Fibroblast of skin of left biceps (primary cell): ENCODE results near the gene CIB4.
"Not testable (repeated sequence)": the region's sequence is repeated elsewhere in the genome, so short reads cannot be mapped to it uniquely, and the experiment has no call there.

Source experiments
- DNase-seq, 2 experiments: peaks; one replicate each; pipeline ENCODE4 v3.0.0-alpha.2; 2013; ENCODE audit warnings: low read depth in 2 of 2

CIB4 gene

DNA sequence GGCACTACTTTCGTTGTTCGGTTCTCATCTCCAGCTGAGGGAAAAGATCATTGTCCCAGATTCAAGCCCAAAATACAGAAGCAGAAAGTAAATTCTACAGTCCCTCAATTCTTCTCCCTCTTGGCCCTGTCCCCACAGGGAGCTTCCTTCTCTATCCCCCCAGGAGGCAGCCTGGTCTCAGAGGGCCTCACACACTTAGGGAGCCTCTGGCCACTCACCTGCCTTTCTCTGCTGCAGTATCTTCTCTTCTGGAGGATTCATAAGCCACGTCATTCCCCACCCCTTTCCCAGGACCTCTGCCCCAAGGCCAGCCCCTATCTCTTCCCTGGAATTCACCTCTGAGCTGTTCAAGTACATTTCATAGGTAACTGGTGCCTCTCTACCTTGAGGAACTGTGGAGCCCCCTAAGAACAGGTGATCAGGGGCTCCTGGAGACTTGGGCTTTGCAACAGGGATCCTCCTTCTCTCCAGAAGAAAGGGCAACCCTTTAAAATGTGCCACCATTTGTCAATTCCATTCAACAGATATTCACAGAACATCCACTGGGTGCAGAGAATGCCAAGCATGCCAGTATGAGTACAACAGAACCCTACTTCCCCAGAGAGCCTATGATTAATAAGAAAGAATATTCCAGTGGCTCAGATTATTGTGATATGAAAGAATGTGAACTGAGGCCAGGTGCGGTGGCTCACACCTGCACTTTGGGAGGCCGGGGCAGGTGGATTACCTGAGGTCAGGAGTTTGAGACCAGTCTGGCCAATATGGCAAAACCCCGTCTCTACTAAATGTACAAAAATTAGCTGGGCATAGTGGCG is 72.9 kb downstream of the CIB4 start:
- DNase-seq, result no peak

DNA sequence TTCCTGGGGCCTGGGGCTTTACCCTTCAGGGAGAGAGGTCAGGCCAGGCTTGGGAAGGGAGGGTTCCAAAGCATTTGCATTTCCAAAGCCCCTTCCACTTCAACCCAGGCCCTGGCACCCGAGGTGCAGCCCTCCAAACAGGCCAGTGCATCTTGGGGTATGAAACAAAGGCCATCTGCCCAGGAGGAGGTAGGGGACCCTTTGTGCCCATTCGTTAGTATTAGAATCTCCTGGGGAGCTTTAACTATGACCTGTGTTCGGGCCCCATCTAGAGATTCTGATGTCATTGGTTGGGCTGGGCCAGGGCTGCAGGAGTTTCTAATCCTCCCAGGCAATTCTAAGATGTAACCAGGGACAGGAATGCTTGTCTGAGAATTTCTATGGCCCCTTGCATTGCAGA is 73.6 kb downstream of the CIB4 start:
- DNase-seq, result no peak

DNA sequence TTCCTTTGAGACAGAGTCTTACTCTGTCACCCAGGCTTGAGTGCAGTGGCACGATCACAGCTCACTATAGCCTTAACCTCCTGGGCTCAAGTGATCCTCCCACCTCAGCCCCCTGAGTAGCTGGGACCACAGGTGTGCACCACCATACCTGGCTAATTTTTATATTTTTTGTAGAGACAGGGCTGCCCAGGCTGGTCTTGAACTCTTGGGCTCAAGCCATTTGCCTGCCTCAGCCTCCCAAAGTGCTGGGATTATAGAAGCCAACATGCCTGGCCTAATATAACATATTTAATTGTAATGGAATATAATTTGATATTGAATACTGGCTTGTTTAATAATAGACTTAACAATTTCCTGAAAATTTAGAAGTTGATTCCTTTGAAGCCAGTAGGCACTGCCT is 74.4 kb downstream of the CIB4 start:
- not testable (repeated sequence) for DNase-seq

DNA sequence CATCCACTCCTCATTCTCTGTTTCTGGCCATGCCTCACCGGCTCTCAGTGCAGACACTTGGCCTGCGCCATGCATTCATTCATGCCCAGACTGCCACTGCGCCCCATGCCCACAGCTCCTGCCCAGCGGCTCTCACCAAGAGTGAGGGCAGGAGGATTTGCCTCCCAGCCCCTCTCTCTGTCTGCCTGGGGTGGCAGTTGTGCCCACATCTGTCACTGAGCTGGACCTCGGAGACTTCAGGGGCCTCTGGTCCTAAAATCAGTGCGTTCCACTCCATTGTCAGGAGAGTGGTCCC is 75.1 kb downstream of the CIB4 start:
- DNase-seq, result no peak

DNA sequence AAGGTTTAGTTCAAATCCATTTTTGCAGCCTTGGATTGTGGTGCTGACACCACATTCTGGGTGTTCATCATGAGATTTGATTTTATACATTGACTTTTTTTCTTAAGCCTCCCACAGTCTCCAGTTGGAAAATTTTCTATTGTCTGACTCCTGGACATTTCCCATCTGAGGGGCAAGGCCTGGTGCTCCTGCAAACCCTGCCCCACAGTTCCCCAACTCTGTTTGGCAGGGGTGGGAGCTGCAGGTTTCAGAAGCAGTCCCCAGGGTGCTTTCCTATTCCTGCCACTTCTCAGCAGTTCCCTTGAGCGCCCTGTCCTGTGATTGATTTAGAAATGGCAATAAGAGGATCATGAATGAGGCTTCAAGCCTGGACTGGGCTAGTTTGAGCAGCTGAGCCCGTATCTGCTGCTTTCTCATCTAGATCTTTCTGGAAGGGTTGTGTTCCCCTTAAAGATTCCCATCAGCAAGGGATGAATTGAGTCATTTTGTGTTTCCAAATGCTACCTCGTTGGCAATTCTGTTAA is 77.0 kb downstream of the CIB4 start:
- no peak for DNase-seq

DNA sequence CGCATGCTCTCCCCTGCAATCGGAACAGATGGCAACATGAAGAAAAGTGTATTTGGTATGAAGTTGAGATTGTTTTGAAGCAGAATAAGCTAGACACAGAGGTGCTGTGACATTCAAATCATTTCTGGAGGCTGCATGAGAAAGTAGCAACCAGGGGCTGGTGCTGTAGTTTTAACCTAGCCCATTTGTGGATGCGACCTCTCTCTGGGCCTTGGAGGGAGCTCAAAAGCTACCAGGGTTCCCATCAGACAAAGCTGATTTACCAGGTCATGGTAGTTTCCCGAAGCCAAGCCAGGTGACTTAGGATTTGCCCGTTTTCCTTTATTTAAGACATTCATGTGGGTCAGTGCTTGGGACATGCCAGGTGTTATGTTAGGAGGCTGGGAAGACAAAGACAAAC is 77.5 kb downstream of the CIB4 start:
- no peak for DNase-seq

DNA sequence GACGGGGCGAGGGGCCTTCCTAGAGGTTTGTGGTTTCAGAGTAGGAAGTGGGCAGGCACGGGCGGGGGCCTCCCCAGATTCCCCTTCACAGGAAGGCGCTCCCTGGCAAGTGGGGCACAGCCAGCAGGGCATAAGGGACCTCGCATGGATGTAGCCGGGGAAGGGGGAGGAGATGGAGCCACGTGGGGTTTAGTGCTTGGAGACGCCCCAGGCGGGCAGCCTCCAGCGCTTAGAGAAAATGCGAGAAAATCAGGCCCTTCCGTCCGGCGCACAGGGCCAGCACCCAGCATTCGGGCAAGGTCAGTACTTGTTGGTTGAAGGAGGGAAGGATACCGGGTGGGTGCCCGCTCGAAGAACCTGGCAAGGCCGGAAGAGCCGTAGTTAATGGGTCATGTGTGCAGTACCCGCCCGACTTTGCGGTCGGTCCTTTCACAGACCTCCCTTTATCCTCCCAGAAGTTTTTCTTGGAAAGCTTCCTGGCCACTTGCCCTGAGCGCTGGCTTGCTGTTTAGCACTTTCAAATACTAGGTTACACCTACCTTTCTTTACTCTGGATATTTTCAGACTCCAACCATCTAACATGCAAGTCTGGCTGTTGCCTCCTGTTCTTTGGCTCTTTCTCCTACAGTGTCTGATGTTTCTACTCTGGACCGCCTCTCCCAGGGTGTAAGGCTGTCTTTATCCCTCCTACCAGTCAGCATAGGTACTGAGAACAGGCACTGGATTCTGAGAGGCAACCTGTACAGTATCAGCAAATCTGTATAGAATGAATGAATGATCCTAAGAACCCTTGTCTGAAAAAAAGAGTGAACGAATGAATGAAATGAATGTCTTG is 78.1 kb downstream of the CIB4 start:
- no peak for DNase-seq

DNA sequence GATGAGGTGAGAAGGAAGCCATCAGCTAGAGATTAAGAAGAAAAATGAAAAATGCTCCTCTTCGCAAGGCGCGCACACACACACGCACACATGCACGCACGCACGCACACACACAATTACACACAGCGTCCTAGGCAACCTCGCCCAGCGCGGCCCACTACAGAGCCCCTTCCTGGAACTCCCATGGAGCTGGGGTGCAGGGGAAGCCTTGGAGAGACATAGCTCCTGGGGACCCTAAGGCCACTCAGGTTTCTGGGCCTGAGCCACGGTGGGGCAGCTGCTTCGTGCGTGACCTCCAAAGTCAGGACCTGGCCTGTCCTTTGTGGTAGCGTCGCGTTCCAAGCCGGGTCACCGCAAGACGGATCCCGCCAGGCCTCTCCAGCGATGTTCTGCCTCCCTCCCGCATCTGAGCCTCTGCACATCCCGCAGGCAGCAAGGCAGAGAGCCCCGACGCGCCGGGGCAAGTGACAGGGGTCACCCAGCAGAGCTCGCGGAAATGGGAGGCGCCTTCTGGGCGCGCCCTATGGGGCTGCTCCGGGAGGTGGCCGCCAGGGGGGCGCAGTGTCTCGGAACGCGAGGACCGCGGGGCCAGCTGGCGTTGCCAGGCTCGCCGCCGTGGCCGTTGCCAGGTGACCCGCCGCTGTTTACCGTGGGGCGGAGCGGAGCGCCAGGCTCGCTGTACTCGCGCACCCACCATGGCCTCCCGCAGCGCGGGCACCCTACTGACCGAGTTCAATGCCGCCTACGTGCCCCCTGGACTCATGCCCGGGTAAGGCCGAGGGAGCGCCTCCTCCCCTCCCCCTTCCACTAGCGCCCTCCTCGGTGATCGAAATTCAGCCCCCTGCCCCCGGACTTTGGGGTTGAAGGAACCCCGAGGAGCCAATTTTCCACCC is 79.0 kb downstream of the CIB4 start:
- DNase-seq, result no peak

DNA sequence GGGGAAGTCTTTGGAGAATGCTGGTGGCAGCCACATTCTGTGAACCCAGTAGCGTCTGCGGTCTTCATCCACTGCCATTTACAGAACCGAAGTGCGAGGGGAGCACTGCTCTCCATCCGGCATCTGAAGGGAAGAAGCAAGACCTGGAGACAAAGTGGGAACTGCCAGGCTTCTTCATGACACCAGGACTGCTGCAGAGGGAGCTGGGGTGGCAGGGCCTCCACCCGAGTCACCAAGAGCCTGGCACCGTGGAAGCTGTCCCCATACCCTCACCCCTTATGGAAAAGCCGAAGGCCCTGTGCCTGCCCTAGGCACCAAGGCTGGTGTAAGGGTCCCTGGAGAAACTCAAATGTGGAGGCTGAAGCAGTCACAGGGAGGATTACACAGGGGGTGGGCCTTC is 79.8 kb downstream of the CIB4 start:
- no peak for DNase-seq

DNA sequence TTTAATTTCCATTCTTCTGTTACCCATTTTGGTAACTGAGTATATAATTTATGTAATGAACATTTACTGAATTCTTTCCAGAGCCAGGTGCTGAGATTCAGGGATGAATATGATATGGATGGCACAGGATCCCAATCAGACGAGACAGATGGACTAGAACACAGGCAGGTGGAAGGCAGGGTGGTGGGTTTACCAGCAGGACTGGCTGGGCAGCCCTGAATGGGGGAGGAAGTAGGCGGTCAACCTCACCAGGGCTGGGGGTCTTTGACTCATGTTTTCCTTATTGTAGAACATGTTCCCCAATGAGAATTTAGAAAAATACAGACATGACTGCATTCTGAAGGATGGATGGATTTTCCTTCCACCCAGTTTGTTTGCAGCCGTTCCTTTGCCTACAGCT is 80.3 kb downstream of the CIB4 start:
- DNase-seq, result no peak

DNA sequence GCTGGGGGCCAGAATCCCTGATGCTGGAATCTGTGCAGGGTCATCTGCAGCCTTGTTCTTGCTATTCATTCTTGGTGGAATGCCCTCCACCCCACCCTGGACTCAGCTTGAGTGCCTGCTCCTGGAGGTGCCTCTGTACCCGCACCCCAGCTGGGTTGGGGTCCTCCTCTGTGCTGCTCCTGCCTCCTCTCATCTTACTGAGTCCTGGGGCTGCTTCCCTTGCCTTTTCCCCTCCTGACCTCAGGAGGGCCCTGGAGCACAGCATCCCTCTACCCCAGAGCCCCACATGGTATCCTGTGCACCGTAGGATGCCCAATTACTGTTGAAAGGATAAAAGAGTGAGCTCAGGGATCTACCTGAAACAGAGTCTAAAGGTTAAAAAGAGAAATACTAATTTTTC is 81.6 kb downstream of the CIB4 start:
- no peak for DNase-seq

DNA sequence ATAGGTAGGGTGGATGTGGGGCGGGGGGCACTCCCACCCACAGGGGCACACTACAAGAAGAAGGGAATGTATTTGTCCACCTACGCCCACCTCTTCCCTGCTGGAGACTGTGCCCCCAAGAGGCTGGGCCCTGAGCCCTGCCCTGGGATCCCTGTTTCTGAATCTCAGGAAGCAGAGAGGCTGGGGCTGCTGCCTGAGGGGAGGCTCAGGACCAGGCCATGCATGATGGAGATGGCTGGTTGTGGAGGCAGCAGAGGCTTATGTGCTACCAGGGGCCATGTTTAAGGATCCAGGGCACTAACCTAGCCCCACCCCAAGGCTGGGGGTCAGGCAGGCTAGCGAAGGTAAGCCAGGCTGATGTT is 82.1 kb downstream of the CIB4 start:
- no peak for DNase-seq

DNA sequence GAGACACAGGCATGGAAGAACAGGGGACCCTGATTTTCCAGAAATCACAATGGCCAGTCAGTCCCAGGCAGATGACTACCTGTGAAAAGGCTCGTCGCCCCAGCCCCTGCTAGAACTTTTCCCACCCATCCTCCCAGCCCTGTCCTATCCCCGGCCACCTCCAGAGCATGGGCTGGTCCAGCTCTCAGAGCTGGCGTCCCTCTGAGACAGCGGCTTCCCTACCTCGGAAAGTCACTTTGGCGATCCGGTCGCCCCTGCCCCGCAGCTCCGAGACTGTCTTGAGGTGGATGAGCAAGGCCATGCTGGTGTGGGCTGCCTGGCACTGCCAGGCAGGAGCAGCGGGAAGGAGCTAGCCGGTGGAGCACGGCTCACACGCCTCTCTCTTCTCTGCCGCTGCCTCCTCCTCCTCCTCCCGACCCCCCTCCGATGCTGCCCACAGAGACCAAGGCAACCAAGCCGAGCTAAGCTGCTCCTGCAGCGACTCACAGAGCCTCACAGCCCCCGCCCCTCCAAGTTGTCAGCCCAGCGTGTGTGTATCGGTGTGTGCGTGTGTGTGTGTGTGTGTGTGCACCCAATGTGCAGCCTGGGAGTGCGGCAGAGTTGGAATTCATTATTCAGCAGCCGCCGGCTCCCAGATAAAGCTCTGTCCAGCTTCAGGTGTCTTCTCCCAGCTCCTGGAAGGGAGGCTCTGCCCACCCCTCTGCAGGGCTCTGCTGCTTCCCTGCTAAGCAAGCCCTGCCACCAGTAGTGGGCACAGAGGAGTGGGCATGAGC is 82.7 kb downstream of the CIB4 start:
- DNase-seq, result no peak

DNA sequence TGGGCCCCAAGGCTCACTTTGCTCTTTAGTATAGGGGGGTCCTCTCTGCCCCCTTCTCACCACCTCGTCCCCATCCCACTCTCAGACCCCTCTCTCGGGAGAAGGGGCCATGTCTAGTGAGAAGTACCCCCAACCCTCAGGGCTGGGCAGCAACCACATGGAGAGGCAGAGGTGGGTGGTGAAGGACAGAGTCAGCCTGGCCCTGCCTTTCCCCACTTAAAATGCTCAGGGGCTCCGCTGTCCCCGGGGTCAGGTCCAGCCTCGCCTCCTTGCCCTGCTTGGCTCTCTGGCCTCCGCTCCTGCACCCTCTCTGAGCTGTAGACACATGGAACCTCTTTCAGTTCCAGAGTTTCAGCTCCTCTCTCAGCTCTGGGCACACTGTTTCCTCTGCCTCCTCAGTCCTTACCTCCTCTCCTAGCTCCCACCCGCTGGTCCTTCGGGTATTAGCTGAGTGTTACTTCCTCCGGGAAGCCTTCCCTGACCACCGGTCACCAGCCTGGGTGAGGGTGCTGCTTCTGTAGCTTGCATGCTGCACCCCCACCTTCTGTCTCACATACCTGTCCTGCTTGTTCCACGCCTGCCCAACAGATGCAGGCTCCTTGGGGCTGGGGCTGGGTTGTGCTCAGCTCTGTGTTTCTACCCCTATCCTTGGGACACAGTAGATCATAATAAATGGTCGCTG is 83.8 kb downstream of the CIB4 start:
- no peak for DNase-seq

DNA sequence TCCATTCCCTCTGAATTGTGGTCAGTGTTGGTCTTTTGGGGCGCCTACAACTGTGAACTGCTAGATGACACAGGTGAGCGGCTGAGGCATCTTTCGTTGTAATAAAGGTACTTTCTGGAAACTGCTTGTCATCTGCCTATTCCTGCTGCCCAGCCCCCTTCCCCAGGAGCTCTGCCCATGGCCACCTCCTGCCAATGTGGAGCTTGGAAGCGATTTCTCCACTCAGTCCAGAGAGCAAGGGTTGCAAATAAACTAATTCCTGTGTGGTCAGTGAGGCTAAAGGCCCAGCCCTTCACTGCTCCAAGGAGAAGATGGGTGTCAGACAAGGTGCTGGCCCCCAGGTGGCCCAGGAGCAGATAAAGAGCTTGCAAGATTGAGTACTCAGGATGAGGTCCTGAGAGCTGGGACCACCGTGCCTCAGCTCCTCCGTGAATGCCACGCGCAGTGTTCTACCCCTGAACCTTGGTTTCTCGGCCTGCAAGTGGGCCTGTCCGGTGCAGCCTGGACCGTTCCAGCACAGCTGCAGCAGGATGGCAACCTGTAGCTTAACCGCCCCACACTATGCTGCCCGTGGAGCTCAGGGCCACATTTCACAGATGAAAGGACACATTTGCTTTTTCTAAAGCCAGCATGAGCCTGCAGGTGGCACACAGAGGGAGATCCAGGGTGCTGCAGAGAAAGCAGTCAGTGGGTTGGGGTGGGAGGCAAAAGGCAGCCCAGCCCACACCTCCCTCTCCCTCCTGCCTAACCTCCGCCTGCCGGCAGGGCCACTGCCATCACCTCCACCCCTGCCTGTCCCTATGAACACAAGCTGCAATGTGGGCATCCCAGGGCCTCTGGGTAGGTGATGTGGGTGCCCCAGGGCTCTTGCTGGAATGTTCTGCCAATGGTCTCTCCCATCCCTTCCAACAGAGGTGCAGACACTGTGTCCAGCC is 84.6 kb downstream of the CIB4 start:
- no peak for DNase-seq

DNA sequence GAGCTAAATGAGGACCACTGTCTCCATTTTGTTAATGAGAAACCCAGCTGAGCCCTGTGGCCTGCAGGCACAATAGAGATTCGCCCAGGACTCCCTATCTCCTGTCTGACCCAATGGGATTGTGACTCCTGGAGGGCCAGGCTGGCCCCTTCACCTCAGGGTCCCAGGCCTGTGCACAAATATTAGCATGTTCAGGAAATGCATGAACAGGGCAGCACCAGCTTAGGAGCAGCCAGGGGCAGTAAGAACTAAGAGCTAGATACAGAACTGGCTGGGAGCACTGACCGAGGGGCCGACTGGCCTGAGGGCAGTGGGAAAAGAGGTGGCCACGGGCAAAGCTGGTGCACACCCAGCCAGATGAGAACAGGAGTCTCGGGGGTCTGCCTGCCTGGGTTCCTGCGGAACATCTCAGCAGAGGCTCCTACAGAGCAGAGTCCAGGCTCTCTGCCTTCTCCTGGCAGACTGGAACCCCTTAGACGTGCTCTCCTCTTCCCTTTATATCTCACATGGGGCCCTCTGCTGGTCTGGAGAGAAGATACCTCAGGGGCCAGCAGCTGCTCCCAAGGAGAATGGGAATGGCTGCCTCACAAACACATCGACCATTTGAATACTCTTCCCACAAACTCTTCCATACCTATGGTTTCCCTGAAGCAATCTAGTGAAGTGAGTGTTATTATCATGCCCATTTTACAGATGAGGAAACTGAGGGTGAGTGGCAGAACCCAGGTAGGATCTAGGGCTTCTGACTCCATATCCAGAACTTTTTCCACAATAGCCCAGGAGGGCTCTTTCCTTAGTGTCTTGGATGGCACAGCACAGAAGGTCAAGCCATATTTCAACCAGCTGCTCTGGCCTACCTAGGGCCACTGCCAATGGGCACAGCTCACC is 85.7 kb downstream of the CIB4 start:
- no peak for DNase-seq

DNA sequence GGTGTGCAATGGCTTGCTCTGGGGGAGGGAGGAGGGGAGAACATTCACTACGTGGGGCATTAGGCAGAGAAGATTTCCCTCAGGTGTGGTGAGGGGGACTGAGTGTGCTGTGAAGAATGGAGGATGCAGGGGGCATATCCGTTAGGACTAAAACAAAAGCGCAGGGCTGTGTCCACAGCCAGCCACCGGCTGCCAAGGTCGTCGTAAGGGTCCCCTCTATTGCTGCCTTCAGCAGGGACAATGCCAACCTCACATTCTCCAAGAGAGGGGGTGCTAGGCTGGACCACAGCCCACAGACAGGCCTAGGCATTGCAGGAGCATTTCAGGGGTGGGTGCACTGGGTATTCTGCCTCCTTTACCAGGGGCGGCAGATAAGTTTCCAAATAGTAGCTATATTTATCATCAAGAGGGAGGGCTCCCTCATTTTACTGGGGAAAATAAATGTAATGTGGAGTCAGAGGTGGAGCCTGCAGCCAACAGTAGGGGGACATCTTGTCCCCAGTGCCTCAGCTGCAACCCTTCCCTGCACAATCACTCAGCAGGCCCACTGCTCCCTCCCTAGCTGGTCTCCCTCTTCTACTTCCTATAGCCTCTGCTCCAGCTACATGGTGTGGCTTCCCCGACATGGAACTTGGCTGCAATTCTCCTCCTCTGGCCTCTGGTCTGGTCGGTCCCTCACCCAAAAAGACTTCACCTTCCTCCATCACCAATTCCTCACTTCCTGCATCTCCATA is 88.4 kb downstream of the CIB4 start:
- no peak for DNase-seq
